Skin epidermis (tissue), 12 donors: ENCODE results near the gene CCNF.

ENCODE experiments used
- H3K27ac ChIP-seq, 21 experiments: fragments of 200-600 bp; sonication (generic) in 11 of 21; one replicate each; pipeline ENCODE4 v1.5.0; 2020; ENCODE audit warnings: mild to moderate bottlenecking in 3 of 21, inconsistent platforms in 2 of 21, moderate library complexity in 2 of 21
- H3K4me3 ChIP-seq, 7 experiments: fragments of 200-600 bp; sonication (generic) in 2 of 7; one replicate each; pipeline ENCODE4 v1.5.0; 2020; ENCODE audit warnings: inconsistent platforms in 2 of 7, mild to moderate bottlenecking in 2 of 7, moderate library complexity in 1 of 7

Gene CCNF

DNA sequence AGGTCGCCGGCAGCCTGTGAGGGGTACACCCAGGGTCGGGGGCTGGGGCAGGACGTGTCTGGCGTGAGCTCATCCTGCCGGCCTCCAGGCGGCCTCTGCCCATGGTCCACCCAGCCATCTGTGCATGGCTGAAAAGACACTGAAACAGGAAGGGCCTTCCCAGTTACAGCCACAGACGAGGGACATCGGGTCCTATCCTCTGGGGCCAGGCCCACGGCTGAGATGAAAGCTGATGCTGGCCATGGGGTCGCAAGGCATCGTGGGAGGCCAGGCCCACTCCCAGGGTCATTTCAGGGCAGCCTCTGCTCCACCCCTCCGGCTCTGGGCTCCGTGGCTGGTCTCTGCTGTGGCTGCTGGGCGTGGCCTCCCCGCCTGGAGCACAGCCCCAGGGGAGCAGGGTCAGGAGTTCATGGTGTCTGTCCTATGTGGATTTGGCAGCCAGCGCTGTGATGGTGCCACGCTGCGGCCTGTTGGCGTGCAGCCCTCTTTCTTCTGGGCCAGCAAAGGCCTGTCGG, 67.9 kb downstream of the CCNF start:
- Histone ChIP-seq H3K27ac (peak overlapping the region in 1 of 21 experiments; percentile 13), H3K4me3 (no peak overlapping the region)

DNA sequence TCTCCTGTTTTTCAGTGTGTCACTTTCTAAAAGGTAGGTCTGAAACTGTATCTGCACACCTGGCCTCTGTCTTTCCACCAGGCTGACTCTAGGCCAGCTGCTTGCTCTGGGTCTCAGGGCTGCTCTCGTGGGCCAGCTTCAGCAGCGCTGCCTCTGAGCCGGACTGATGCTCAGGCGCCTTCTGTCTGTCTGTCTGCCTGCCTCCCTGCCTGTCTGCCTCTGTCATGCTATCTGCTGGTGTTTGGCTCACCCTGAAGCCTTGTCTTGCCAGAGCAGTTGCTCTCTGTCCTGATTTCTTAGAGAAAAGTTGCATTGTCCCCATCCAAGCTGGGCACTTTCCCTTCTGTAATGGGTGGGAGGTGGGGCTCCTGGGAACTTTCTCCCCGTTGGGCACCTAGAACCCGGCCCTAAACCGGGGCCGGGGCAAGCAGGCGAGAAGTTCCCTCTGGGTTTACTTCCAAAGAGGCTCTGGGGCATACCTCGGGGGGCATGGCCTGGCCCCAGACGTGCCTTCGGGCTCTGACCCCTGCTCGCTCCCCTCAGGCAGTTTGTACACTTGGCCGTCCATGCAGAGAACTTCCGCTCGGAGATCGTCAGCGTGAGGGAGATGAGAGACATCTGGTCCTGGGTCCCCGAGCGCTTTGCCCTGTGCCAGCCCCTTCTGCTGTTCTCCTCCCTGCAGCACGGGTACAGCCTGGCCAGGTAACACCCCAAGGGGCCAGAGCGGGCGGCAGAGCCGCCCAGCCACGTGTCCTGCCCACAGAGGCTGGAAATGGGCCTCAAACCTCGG, 68.6 kb downstream of the CCNF start:
- peak overlapping the region in 6 of 21 experiments; percentile 6 to 75 (median 34) for H3K27ac ChIP-seq
- no peak overlapping the region for H3K4me3 ChIP-seq

- Histone ChIP-seq H3K4me3 (no peak overlapping the region), H3K27ac (peak overlapping the region in 13 of 21 experiments; percentile 5 to 75 (median 36))
Measured at GRCh38 chr16:2498531-2499253, 69.4 kb downstream of the CCNF start.

GRCh38 chr16:2499454-2499853, 70.2 kb downstream of the CCNF start:
- peak overlapping the region in 13 of 21 experiments; percentile 5 to 75 (median 35) for H3K27ac ChIP-seq

DNA sequence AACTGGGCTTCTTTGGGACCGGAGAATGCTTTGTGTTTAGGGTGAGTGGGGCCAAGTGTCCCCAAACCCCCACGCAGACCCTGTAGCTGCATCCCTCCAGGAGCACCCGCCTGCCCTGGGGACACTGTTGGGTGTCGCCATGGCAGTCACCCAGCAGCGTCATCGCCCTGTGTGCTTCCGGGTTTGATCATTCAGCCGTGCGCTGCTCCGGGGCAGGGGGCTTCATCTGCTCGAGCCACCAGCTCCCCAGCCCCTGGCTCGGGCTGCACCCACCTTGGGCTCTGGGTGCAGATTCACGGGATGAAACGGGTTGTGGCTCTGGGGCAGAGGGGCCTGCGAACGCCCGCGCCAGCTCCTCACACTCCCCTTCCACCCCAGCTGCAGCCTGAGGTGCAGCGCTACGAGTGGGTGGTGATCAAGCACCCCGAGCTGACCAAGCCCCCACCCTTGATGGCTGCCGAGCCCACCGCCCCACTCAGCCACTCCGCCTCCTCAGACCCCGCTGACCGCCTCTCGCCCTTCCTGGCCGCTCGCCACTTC, 70.7 kb downstream of the CCNF start:
- no peak overlapping the region for H3K4me3 ChIP-seq
- H3K27ac ChIP-seq = peak overlapping the region in 7 of 21 experiments; percentile 33 to 75 (median 57)

More at GRCh38 chr16:2499454-2499853, 70.2 kb downstream of the CCNF start:
- H3K4me3 ChIP-seq = no peak overlapping the region

DNA sequence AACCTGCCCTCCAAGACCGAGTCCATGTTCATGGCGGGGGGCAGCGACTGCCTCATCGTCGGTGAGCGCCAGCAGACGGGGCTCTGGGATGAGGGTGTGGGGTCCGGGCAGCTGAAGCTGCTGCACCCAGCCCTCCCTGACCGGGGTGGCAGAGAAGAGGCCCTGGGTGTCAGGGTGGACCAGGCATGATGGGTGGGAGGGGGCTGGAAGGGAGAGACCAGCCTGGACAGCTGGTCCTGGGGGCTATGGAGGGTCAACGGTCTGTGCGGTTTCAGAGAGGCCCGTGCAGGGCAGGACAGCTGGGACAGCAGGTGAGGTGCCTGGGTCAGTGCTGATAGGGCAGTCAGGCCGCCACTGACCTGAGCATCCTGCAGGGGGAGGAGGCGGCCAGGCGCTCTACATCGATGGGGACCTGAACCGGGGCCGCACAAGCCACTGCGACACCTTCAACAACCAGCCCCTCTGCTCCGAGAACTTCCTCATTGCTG, 71.2 kb downstream of the CCNF start:
- H3K27ac ChIP-seq = no peak overlapping the region

DNA sequence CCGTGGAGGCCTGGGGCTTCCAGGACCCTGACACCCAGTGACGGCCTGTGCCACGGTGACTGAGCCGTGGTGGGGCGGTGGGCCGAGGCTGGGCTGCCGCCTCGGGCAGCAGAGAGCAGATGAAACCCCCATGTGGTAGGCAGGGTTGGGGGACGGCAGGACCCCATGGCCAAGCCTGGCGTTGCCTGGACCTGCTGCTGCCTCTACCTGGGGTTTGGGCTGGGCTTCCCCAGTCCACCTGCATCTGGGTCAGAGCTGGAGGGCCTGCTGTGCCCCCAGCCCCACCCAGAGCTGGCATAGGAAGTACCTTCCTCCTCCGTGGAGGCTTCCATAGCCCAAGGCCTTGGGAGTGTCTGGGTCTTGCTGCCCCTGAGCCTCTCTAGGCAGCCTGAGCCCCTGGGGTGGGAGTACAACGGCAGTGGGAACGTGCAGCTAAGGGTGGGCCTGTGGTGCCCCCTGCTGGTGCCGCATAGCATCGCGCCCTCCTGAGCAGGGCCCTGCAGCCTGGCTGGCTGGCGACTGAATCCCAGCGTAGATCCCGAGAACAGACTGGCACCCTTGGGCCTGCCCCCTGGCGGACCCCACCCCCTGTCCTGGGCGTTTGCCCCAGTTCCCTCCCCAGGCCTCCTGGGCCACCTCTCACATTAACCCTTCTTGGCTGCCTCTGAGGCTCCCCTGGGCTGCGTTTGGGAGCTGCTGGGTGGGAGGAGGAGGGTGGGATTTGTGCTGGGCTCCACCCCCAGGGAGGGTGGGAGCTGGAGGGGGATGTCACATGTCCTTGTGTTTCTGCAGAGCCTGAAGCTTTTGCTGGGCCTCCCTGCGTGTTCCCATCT, 71.9 kb downstream of the CCNF start:
- Histone ChIP-seq H3K4me3 (no peak overlapping the region), H3K27ac (peak overlapping the region in 5 of 21 experiments; percentile 14 to 43 (median 29))

More for the DNA sequence above, 71.2 kb downstream of the CCNF start:
- H3K4me3 ChIP-seq = no peak overlapping the region

DNA sequence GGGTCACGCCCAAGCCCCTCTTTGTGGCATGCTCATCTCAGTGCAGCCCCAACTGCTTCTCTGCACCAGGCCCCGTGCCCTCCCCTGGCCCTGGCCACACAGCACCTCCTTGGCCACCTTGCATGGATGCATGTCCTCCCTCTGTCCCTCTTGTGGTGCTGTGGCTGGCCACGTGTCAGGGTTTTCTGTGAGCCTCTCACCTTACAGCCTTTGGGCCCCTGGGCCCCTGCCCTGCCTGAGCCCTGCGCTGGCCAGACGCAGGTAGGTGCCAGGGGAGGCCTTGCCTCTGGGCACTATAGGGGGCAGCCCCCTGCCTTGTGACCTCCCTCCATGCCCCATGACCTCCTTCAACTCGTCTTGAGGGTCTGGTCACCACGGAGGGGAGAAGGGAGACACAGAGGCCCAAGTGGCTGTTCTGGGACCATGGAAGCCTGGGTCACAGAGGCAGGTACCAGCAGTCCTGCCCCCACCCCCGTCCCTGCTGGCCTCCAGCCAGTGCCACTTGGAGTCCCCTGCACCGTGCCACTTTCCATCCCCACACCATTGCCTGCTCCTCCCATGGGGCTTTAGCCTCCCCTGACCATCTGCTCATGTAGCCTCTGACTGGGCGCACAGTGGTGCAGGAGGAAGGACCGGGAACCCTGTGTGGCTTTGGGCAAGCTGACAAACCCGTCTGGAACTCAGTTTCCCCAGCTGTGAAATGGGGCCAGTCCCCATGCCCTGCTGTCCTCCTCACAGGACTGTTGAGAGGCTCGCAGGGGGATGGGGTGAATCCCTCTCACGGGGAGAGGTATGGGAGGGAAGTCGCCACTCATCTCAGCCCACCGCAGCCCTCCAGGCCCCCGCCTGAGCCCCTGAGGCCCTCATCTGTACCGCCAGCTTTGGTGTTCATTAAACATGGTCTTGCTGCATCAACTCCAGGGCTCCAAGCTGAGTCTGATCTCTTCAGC, 73.0 kb downstream of the CCNF start:
- no peak overlapping the region for H3K4me3 ChIP-seq
- peak overlapping the region in 3 of 21 experiments; percentile 17 to 33 (median 31) for H3K27ac ChIP-seq

GRCh38 chr16:2505695-2506094, 76.4 kb downstream of the CCNF start:
- H3K27ac ChIP-seq = no peak overlapping the region
- H3K4me3 ChIP-seq = no peak overlapping the region

DNA sequence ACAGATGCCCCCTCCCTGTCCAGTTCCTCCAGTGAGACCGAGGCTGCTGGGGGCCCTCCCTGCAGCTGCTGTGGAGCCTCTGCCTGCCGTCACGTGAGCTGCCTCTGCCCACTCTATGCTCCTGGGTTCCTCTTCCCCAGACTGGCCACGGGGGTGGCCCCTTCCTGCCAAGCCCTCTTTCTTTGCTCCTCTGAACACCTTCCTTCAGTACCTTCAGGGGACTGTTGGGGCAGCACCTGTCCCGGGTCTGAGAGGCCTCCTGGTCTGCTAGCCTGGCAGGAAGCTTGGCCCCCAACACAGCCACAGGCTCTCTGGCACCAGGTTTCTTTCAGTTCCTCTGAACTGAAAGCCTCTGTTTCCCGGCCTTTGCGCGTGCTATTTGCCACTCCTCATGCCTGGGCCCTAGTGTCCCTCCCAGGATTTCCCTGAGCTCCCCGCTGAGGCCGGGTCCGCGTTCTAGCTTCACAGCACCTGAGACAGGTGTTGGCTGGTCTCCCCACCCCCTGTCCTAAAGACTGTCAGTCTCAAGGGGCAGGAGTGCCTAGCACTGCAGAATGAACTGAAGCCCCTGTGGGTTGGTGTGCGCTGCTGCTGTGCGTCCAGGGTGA, 77.9 kb downstream of the CCNF start:
- no peak overlapping the region for H3K4me3 ChIP-seq
- peak overlapping the region in 20 of 21 experiments; percentile 7 to 82 (median 50) for H3K27ac ChIP-seq

- peak overlapping the region in 20 of 21 experiments; percentile 7 to 82 (median 50) for H3K27ac ChIP-seq
- H3K4me3 ChIP-seq = no peak overlapping the region
Measured at GRCh38 chr16:2507665-2508064, 78.4 kb downstream of the CCNF start.
